ENCODE data around the gene TRAIP.

The TRAIP gene

DNA sequence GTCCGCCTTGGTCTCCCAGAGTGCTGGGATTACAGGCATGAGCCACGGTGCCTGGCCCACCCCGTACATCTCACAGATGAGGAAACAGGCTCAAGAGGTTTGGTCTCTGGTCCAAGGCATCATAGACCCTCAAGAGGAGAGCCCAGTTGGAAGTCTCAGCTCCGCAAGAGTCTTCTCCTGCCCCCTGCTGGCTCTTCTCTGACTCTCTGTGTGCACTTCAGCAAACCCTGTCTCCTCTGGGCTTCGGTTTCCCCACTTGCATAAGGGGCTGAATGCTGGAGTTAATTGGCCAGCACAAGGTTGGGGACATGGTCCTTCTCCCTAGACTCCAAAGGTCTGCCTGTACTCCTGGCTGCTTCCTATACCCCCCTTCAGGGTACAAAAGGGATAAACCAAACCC is 43.5 kb upstream of the TRAIP start:
- no peak overlapping the region for H3K4me3 ChIP-seq (ENCODE audit: low read length)
- TF ChIP-seq, protein P1, sequence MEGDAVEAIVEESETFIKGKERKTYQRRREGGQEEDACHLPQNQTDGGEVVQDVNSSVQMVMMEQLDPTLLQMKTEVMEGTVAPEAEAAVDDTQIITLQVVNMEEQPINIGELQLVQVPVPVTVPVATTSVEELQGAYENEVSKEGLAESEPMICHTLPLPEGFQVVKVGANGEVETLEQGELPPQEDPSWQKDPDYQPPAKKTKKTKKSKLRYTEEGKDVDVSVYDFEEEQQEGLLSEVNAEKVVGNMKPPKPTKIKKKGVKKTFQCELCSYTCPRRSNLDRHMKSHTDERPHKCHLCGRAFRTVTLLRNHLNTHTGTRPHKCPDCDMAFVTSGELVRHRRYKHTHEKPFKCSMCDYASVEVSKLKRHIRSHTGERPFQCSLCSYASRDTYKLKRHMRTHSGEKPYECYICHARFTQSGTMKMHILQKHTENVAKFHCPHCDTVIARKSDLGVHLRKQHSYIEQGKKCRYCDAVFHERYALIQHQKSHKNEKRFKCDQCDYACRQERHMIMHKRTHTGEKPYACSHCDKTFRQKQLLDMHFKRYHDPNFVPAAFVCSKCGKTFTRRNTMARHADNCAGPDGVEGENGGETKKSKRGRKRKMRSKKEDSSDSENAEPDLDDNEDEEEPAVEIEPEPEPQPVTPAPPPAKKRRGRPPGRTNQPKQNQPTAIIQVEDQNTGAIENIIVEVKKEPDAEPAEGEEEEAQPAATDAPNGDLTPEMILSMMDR (IDR thresholded peaks at IDR 0.05; ENCODE audit: insufficient read depth, low read depth, low read length, missing control alignments) = no peak
- peak; percentile 25 for DNase-seq (ENCODE audit: low read depth)

GRCh38 chr3:49898991-49899390 is 42.6 kb upstream of the TRAIP start:
- no peak for DNase-seq (ENCODE audit: low read depth)
- H3K4me3 ChIP-seq (ENCODE audit: low read length) = no peak overlapping the region
- TF ChIP-seq, protein P1 (IDR thresholded peaks at IDR 0.05; ENCODE audit: insufficient read depth, low read depth, low read length, missing control alignments) = no peak

DNA sequence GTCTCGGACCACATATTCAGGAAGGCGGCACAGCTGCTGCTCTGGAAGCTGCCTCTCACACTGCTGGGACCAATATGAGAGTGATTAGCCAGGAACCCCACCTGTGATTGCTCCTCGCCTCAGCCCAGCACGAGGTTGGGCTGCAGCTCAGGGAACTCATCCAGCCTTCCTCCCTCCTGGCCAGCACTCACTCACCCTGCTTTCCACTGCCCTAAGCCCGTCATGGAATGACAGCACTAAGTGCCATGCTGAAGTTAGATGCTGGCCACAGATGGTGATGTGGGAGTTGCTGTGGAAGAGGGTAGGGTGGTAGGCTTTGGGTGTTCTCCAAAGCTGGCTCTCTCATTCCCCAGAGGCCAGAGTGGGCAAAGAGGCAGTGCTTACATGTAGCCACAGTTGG is 40.0 kb upstream of the TRAIP start:
- TF ChIP-seq, protein P1 (IDR thresholded peaks at IDR 0.05; ENCODE audit: insufficient read depth, low read depth, low read length, missing control alignments) = no peak
- no peak for DNase-seq (ENCODE audit: low read depth)
- no peak overlapping the region for H3K4me3 ChIP-seq (ENCODE audit: low read length)

- TF ChIP-seq, protein P1 (IDR thresholded peaks at IDR 0.05; ENCODE audit: insufficient read depth, low read depth, low read length, missing control alignments) = no peak
- DNase-seq (ENCODE audit: low read depth) = no peak
- H3K4me3 ChIP-seq (ENCODE audit: low read length) = no peak overlapping the region
These were observed 39.4 kb upstream of the TRAIP start for GRCh38 chr3:49895791-49896190.

- no peak for DNase-seq (ENCODE audit: low read depth)
- TF ChIP-seq, protein P1 (IDR thresholded peaks at IDR 0.05; ENCODE audit: insufficient read depth, low read depth, low read length, missing control alignments) = no peak
- no peak overlapping the region for H3K4me3 ChIP-seq (ENCODE audit: low read length)
These were observed 32.9 kb upstream of the TRAIP start for GRCh38 chr3:49889296-49889695.

GRCh38 chr3:49886922-49887265 is 30.5 kb upstream of the TRAIP start:
- H3K4me3 ChIP-seq (ENCODE audit: low read length) = no peak overlapping the region
- TF ChIP-seq, protein P1 (IDR thresholded peaks at IDR 0.05; ENCODE audit: insufficient read depth, low read depth, low read length, missing control alignments) = no peak
- no peak for DNase-seq (ENCODE audit: low read depth)

- DNase-seq (ENCODE audit: low read depth) = no peak
- TF ChIP-seq, protein P1 (IDR thresholded peaks at IDR 0.05; ENCODE audit: insufficient read depth, low read depth, low read length, missing control alignments) = no peak
These were observed 27.6 kb upstream of the TRAIP start for GRCh38 chr3:49883998-49884397.

More at GRCh38 chr3:49883998-49884397, 27.6 kb upstream of the TRAIP start:
- no peak overlapping the region for H3K4me3 ChIP-seq (ENCODE audit: low read length)

Measured in epithelial cell of esophagus (primary cell).